ENCODE data around the gene STOML2. TPM values are rescaled to one million over a fixed set of nuclear protein-coding genes. Genes with fewer than 3 reads are reported as not detected.

STOML2 gene
- total and polyA plus RNA-seq, 12 donors, result 47.9 to 186 (median 137) TPM

DNA sequence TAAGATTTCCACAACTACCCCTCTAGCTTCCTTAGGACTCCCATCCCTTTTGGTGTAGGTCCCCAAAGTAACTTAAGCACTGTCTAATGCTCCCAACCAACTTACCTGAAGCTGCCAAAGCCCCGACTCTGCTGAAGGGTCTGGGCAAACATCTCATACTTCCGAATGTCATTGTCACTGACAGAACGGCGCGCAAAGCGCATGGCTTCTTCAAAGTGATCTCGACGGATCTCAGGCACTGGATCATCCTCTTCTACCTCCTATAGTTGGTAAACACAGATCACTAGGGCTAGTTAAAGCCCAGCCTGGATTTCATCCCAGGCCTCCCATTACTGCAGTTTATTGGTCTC, 45.7 kb downstream of the STOML2 start:
- Histone ChIP-seq H3K9me3 (replicated peaks in 1 of 3) (no peaks in the 10 kb centered on the region), H3K36me3 (replicated peaks in 1 of 2) (peaks cover 0 to 85% of the 10 kb centered on the region in 2 donors), H3K4me1 (replicated peaks in 1 of 2) (no peaks in the 10 kb centered on the region), H3K27ac (no peak overlapping the region), H3K4me3 (no peak overlapping the region), H3K27me3 (no peaks in the 10 kb centered on the region)
- TF ChIP-seq, protein P1, sequence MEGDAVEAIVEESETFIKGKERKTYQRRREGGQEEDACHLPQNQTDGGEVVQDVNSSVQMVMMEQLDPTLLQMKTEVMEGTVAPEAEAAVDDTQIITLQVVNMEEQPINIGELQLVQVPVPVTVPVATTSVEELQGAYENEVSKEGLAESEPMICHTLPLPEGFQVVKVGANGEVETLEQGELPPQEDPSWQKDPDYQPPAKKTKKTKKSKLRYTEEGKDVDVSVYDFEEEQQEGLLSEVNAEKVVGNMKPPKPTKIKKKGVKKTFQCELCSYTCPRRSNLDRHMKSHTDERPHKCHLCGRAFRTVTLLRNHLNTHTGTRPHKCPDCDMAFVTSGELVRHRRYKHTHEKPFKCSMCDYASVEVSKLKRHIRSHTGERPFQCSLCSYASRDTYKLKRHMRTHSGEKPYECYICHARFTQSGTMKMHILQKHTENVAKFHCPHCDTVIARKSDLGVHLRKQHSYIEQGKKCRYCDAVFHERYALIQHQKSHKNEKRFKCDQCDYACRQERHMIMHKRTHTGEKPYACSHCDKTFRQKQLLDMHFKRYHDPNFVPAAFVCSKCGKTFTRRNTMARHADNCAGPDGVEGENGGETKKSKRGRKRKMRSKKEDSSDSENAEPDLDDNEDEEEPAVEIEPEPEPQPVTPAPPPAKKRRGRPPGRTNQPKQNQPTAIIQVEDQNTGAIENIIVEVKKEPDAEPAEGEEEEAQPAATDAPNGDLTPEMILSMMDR (IDR thresholded peaks at IDR 0.05), result no peak
- no peak for TF ChIP-seq POLR2A (IDR thresholded peaks at IDR 0.05)
- intact Hi-C loops (cut with DNase I), result no loop called here
- WGBS, 4 donors, result 95 to 98% (median 97%) methylated on average over 8 of the region's 8 CpGs
- no peak for DNase-seq

DNA sequence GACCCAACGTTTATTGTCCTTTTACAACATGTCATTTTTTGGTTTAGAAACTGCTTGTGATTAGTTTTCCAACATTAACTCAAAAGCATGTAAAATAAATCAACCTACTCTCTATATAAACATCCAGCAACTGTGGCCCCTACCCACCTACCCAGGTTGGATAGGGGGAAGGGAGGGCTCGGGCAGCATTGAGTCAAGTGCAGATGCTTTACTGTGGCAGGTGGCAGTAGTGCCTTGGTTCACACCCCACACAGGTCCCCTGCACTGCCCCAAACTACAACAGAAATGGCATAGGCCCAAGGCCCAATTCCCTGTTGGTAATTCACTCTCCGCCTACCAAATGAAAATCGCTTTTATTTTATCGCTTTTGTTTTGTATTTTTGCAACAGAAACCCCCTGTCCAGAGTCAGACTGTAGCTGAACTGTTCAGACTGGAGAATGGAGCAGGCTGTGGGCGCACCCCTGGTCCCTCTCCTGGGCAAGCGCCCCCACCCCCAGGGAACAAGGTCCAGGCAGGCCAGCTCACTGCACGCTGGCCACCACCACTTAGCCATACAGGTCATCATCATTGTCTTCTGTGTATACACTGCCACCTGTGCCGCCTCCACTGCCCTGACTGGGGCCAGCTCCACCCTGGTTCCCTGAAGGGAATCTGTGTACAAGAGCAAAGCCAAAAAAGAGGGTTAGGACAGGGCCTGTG, 46.2 kb downstream of the STOML2 start:
- Histone ChIP-seq H3K27ac (no peak overlapping the region), H3K27me3 (no peaks in the 10 kb centered on the region), H3K9me3 (replicated peaks in 1 of 3) (no peaks in the 10 kb centered on the region), H3K4me1 (replicated peaks in 1 of 2) (no peaks in the 10 kb centered on the region), H3K36me3 (replicated peaks in 1 of 2) (peaks cover 0 to 85% of the 10 kb centered on the region in 2 donors), H3K4me3 (no peak overlapping the region)
- no peak for DNase-seq
- TF ChIP-seq POLR2A (IDR thresholded peaks at IDR 0.05), result no peak
- TF ChIP-seq, protein P1 (IDR thresholded peaks at IDR 0.05), result no peak
- intact Hi-C loops (cut with DNase I), result no loop called here
- 91 to 94% (median 93%) methylated on average over 9 of the region's 9 CpGs for WGBS, 4 donors

- Histone ChIP-seq H3K27me3 (no peaks in the 10 kb centered on the region), H3K4me3 (no peak overlapping the region), H3K36me3 (replicated peaks in 1 of 2) (peaks cover 0 to 80% of the 10 kb centered on the region in 2 donors), H3K4me1 (replicated peaks in 1 of 2) (no peaks in the 10 kb centered on the region), H3K27ac (no peak overlapping the region), H3K9me3 (replicated peaks in 1 of 3) (no peaks in the 10 kb centered on the region)
- 94 to 97% (median 95%) methylated on average over 14 of the region's 14 CpGs for WGBS, 4 donors
- DNase-seq, result no peak
- TF ChIP-seq, protein P1 (IDR thresholded peaks at IDR 0.05), result no peak
- TF ChIP-seq POLR2A (IDR thresholded peaks at IDR 0.05), result no peak
- intact Hi-C loops (cut with DNase I), result no loop called here
These were observed 47.9 kb downstream of the STOML2 start for GRCh38 chr9:35054871-35055644.

- WGBS, 4 donors, result 51 to 75% (median 62%) methylated on average over 5 of the region's 5 CpGs
- no peaks in the 10 kb centered on the region for H3K27me3 ChIP-seq
- DNase-seq, result no peak
- no peaks in the 10 kb centered on the region for H3K4me1 ChIP-seq (replicated peaks in 1 of 2)
- intact Hi-C loops (cut with DNase I), result no loop called here
- no peak overlapping the region for H3K27ac ChIP-seq
- no peaks in the 10 kb centered on the region for H3K9me3 ChIP-seq (replicated peaks in 1 of 3)
- H3K4me3 ChIP-seq, result no peak overlapping the region
- H3K36me3 ChIP-seq (replicated peaks in 1 of 2), result peaks cover 0 to 79% of the 10 kb centered on the region in 2 donors
- TF ChIP-seq, protein P1 (IDR thresholded peaks at IDR 0.05), result no peak
- no peak for TF ChIP-seq POLR2A (IDR thresholded peaks at IDR 0.05)
These were observed 48.6 kb downstream of the STOML2 start for GRCh38 chr9:35054185-35054835.
